ENCODE data around the gene RHBDD2. TPM values are rescaled to one million over a fixed set of nuclear protein-coding genes. Genes with fewer than 3 reads are reported as not detected.
"Not testable (repeated sequence)": the region's sequence is repeated elsewhere in the genome, so short reads cannot be mapped to it uniquely, and the experiment has no call there.

The RHBDD2 gene
- polyA plus RNA-seq, 3 donors from 2014 or later, result 79.5 to 161 (median 104) TPM

- Mint-ChIP-seq H3K9me3 (no peaks in the 10 kb centered on the region), H3K27ac (no peak overlapping the region), H3K36me3 (no peaks in the 10 kb centered on the region), H3K4me1 (no peaks in the 10 kb centered on the region), H3K27me3 (ENCODE audit: low read depth in 3 of 3) (peaks cover 0 to 3% (median 2%) of the 10 kb centered on the region in 3 donors), H3K4me3 (no peak overlapping the region)
- DNase-seq, result no peak
These were observed 6.6 kb upstream of the RHBDD2 start for GRCh38 chr7:75872073-75872782.

GRCh38 chr7:75874180-75874579 is 4.7 kb upstream of the RHBDD2 start:
- not testable (repeated sequence) for H3K9me3 Mint-ChIP-seq; H3K4me3 Mint-ChIP-seq; H3K27me3 Mint-ChIP-seq (ENCODE audit: low read depth in 3 of 3); H3K27ac Mint-ChIP-seq; DNase-seq; H3K36me3 Mint-ChIP-seq
- H3K4me1 Mint-ChIP-seq, result peaks cover 8 to 10% of the 10 kb centered on the region in 2 donors

- Mint-ChIP-seq H3K9me3 (no peaks in the 10 kb centered on the region), H3K36me3 (no peaks in the 10 kb centered on the region), H3K27ac (no peak overlapping the region), H3K4me3 (no peak overlapping the region), H3K27me3 (ENCODE audit: low read depth in 3 of 3) (peaks cover 0 to 4% (median 3%) of the 10 kb centered on the region in 3 donors), H3K4me1 (peaks cover 20 to 23% of the 10 kb centered on the region in 2 donors)
- no peak for DNase-seq
These were observed 3.4 kb upstream of the RHBDD2 start for GRCh38 chr7:75875113-75876080.

- Mint-ChIP-seq H3K27me3 (ENCODE audit: low read depth in 3 of 3) (peaks cover 0 to 4% (median 3%) of the 10 kb centered on the region in 3 donors), H3K4me3 (no peak overlapping the region), H3K27ac (no peak overlapping the region), H3K36me3 (no peaks in the 10 kb centered on the region), H3K9me3 (no peaks in the 10 kb centered on the region), H3K4me1 (peaks cover 22 to 26% of the 10 kb centered on the region in 2 donors)
- no peak for DNase-seq
These were observed 2.5 kb upstream of the RHBDD2 start for GRCh38 chr7:75876126-75876881.

GRCh38 chr7:75878312-75878768 is 494 bp upstream of the RHBDD2 start:
- H3K36me3 Mint-ChIP-seq, result peaks cover 0 to 8% (median 3%) of the 10 kb centered on the region in 3 donors
- H3K4me1 Mint-ChIP-seq, result peaks cover 22 to 31% of the 10 kb centered on the region in 2 donors
- H3K4me3 Mint-ChIP-seq, result peak overlapping the region; percentile 96 to 99 (median 97)
- no peaks in the 10 kb centered on the region for H3K9me3 Mint-ChIP-seq
- peaks cover 0 to 4% (median 0%) of the 10 kb centered on the region in 3 donors for H3K27me3 Mint-ChIP-seq (ENCODE audit: low read depth in 3 of 3)
- no peak for DNase-seq
- H3K27ac Mint-ChIP-seq, result peak overlapping the region; percentile 92 to 97 (median 95)

GRCh38 chr7:75879771-75880184 is 944 bp downstream of the RHBDD2 start:
- Mint-ChIP-seq H3K4me3 (peak overlapping the region; percentile 96 to 99 (median 97)), H3K4me1 (peaks cover 22 to 31% of the 10 kb centered on the region in 2 donors), H3K27me3 (ENCODE audit: low read depth in 3 of 3) (peaks cover 0 to 4% (median 0%) of the 10 kb centered on the region in 3 donors), H3K27ac (peak overlapping the region; percentile 82 to 97 (median 95)), H3K36me3 (peaks cover 0 to 12% (median 3%) of the 10 kb centered on the region in 3 donors), H3K9me3 (no peaks in the 10 kb centered on the region)
- DNase-seq, result peak in 1 of 3 donors; percentile 10

GRCh38 chr7:75880242-75880641 is 1.4 kb downstream of the RHBDD2 start:
- peaks cover 0 to 12% (median 3%) of the 10 kb centered on the region in 3 donors for H3K36me3 Mint-ChIP-seq
- peaks cover 22 to 31% of the 10 kb centered on the region in 2 donors for H3K4me1 Mint-ChIP-seq
- peaks cover 0 to 4% (median 0%) of the 10 kb centered on the region in 3 donors for H3K27me3 Mint-ChIP-seq (ENCODE audit: low read depth in 3 of 3)
- H3K9me3 Mint-ChIP-seq, result no peaks in the 10 kb centered on the region
- DNase-seq, result no peak
- peak overlapping the region; percentile 96 to 99 (median 97) for H3K4me3 Mint-ChIP-seq
- peak overlapping the region in 4 of 6 donors; percentile 4 to 95 (median 83) for H3K27ac Mint-ChIP-seq

GRCh38 chr7:75881436-75882095 is 2.7 kb downstream of the RHBDD2 start:
- H3K9me3 Mint-ChIP-seq, result no peaks in the 10 kb centered on the region
- peaks cover 0 to 15% (median 3%) of the 10 kb centered on the region in 3 donors for H3K36me3 Mint-ChIP-seq
- H3K27ac Mint-ChIP-seq, result peak overlapping the region in 2 of 6 donors; percentile 45 to 76
- H3K4me1 Mint-ChIP-seq, result peaks cover 22 to 31% of the 10 kb centered on the region in 2 donors
- DNase-seq, result no peak
- peaks cover 0 to 4% (median 0%) of the 10 kb centered on the region in 3 donors for H3K27me3 Mint-ChIP-seq (ENCODE audit: low read depth in 3 of 3)
- no peak overlapping the region for H3K4me3 Mint-ChIP-seq

- not testable (repeated sequence) for H3K27ac Mint-ChIP-seq; H3K9me3 Mint-ChIP-seq; DNase-seq; H3K27me3 Mint-ChIP-seq (ENCODE audit: low read depth in 3 of 3); H3K4me3 Mint-ChIP-seq
- H3K36me3 Mint-ChIP-seq, result peaks cover 0 to 15% (median 3%) of the 10 kb centered on the region in 3 donors
- H3K4me1 Mint-ChIP-seq, result peaks cover 21 to 25% of the 10 kb centered on the region in 2 donors
These were observed 4.5 kb downstream of the RHBDD2 start for GRCh38 chr7:75883265-75883824.

- no peak for DNase-seq
- Mint-ChIP-seq H3K27me3 (ENCODE audit: low read depth in 3 of 3) (no peaks in the 10 kb centered on the region), H3K4me1 (peaks cover 17 to 24% of the 10 kb centered on the region in 2 donors), H3K4me3 (no peak overlapping the region), H3K27ac (no peak overlapping the region), H3K9me3 (no peaks in the 10 kb centered on the region), H3K36me3 (peaks cover 0 to 15% (median 8%) of the 10 kb centered on the region in 3 donors)
These were observed 5.6 kb downstream of the RHBDD2 start for GRCh38 chr7:75884476-75884875.

GRCh38 chr7:75885036-75885435 is 6.2 kb downstream of the RHBDD2 start:
- H3K4me1 Mint-ChIP-seq, result peaks cover 11 to 18% of the 10 kb centered on the region in 2 donors
- no peaks in the 10 kb centered on the region for H3K9me3 Mint-ChIP-seq
- H3K27ac Mint-ChIP-seq, result no peak overlapping the region
- no peak overlapping the region for H3K4me3 Mint-ChIP-seq
- H3K36me3 Mint-ChIP-seq, result peaks cover 0 to 15% (median 8%) of the 10 kb centered on the region in 3 donors
- no peak for DNase-seq
- no peaks in the 10 kb centered on the region for H3K27me3 Mint-ChIP-seq (ENCODE audit: low read depth in 3 of 3)

GRCh38 chr7:75887669-75888369 is 9.0 kb downstream of the RHBDD2 start:
- Mint-ChIP-seq H3K4me3 (no peak overlapping the region), H3K9me3 (no peaks in the 10 kb centered on the region), H3K27ac (no peak overlapping the region), H3K36me3 (peaks cover 0 to 7% (median 4%) of the 10 kb centered on the region in 3 donors), H3K27me3 (ENCODE audit: low read depth in 3 of 3) (peaks cover 0 to 3% (median 2%) of the 10 kb centered on the region in 3 donors), H3K4me1 (peaks cover 6% of the 10 kb centered on the region in 2 donors)
- DNase-seq, result no peak
